ENCODE measurements around the gene RPS25.
A peak's percentile ranks its signal among the peaks of the same experiment; 100 is the strongest.
"Not testable (repeated sequence)": the region's sequence is repeated elsewhere in the genome, so short reads cannot be mapped to it uniquely, and the experiment has no call there.

The RPS25 gene

GRCh38 chr11:118998822-118999221, 19.3 kb downstream of the RPS25 start:
- no peak for TF ChIP-seq CTCF (conservative IDR thresholded peaks at IDR 0.05; ENCODE audit: low read depth, low read length)
- H3K4me3 ChIP-seq (ENCODE audit: low read depth, low read length): peak overlapping the region; percentile 85
- peak; percentile 76 for DNase-seq (ENCODE audit: low read depth)

DNA sequence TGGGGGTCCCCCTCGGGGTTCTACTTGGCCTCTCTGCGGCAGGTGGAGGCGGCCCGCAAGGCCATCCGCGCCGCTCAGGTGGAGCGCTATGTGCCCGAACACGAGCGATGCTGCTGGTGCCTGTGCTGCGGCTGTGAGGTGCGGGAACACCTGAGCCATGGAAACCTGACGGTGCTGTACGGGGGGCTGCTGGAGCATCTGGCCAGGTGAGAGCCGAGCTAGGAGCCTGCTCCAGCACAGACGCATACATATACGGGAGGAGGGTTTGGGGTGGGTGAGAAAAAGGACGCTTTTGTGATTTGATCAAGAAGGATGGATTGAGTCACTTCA, 19.8 kb downstream of the RPS25 start:
- TF ChIP-seq CTCF (conservative IDR thresholded peaks at IDR 0.05; ENCODE audit: low read depth, low read length): no peak
- H3K4me3 ChIP-seq (ENCODE audit: low read depth, low read length): peak overlapping the region; percentile 85
- no peak for DNase-seq (ENCODE audit: low read depth)

DNA sequence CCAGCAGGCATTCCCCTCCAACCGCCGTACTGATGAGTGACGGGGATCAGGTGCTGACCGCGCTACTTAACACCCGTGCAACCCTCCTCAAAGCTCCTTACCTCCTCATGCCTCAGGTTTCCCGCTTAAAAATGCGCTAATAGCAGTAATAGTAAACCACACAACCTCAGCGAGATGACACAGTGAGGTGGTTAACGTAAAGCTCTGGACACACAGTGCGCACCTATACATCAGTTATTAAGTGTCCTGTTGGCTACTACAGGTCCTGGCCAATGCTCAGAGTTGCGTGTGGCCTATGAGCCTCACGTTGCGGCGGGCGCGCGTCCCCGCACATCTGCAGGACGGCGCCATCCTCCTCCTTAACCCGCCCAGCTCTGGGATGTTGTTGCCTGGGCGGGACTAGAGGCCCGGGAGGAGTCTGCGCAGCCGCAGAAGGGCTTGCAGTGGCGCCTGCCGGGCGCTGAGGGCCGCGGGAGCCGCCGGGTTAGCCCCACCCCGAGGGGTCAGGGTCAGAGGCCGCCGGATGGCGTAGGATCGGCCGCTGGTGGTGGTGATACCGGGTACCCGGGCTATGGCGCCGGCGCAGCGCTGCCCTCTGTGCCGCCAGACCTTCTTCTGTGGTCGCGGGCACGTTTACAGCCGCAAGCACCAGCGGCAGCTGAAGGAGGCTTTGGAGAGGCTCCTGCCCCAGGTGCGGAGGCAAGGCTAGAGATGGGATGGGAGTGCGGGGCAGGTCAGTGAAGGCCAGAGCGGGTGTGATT, 20.3 kb downstream of the RPS25 start, which contains the start of gene CENATAC:
TSS of gene CENATAC (plus strand) at position 512 of the 761 bp plus-strand sequence. CDS start at position 572, 60 bp downstream.
- H3K4me3 ChIP-seq (ENCODE audit: low read depth, low read length): peak within 1 kb of the TSS; percentile 85
- no peak for TF ChIP-seq CTCF (conservative IDR thresholded peaks at IDR 0.05; ENCODE audit: low read depth, low read length)
- DNase-seq (ENCODE audit: low read depth): peak; percentile 86

GRCh38 chr11:118996926-118997626, 21.1 kb downstream of the RPS25 start:
- peak; percentile 36 for TF ChIP-seq CTCF (conservative IDR thresholded peaks at IDR 0.05; ENCODE audit: low read depth, low read length)
- H3K4me3 ChIP-seq (ENCODE audit: low read depth, low read length): peak overlapping the region; percentile 85
- no peak for DNase-seq (ENCODE audit: low read depth)

- DNase-seq (ENCODE audit: low read depth): not testable (repeated sequence)
Observed at GRCh38 chr11:118991486-118992038, 26.6 kb downstream of the RPS25 start.

GRCh38 chr11:118988280-118988679, 29.9 kb downstream of the RPS25 start:
- no peak overlapping the region for H3K4me3 ChIP-seq (ENCODE audit: low read depth, low read length)
- DNase-seq (ENCODE audit: low read depth): no peak
- no peak for TF ChIP-seq CTCF (conservative IDR thresholded peaks at IDR 0.05; ENCODE audit: low read depth, low read length)

More at GRCh38 chr11:118991486-118992038, 26.6 kb downstream of the RPS25 start:
- not testable (repeated sequence) for H3K4me3 ChIP-seq (ENCODE audit: low read depth, low read length)

DNA sequence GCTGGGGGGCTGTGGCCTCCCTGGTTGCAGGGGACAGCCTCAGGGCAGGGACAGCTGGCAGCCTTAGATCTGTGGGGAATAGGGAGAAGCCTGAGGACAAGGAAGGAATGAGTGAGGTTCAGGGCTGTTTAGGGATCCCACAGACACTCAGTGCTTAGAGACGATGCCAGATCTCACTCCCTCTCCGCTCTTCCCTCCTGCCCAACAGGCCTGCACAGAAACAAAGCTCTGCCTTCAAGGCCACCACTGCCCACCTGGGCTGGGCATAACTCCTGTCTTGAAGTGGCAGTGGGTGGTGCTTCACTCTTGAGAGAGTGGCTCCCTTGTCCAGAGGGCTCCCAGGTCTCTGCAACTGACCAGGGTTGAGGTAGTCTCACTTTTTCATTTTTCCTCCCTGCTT, 33.3 kb downstream of the RPS25 start:
- no peak for TF ChIP-seq CTCF (conservative IDR thresholded peaks at IDR 0.05; ENCODE audit: low read depth, low read length)
- no peak overlapping the region for H3K4me3 ChIP-seq (ENCODE audit: low read depth, low read length)
- DNase-seq (ENCODE audit: low read depth): no peak

- H3K4me3 ChIP-seq (ENCODE audit: low read depth, low read length); DNase-seq (ENCODE audit: low read depth): not testable (repeated sequence)
Observed at GRCh38 chr11:118984337-118984736, 33.8 kb downstream of the RPS25 start.
